Measurements from ENCODE around the gene PRPF8.

The PRPF8 gene

DNA sequence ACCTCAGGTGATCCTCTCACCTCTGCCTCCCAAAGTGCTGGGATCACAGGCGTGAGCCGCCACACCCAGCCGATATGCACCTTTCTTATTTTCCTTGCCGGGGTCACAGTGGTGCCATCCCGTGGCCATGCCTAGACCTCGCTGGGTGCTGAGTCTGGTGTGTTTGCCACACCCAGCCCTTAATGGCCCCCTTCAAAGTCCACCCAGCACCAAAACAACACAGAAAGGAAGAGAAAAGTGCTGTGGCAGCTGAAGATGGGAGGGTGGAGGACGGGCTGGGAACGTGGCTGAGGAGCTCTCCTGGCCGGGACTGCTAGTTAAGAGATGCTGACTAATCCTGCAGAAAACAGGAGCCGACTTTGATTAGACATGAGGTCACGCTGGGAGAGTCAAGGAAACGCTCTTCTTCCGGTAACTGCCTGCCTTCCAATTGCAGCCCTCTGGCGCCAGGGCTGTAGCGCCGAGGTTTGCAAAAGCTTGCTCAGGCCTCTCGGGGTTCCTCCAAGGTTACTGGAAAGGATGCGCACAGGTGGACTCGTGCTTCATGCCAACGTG is 67.0 kb downstream of the PRPF8 start:
- peak; percentile 85 for DNase-seq

GRCh38 chr17:1616101-1616500 is 68.6 kb downstream of the PRPF8 start:
- no peak overlapping the region for H3K23ac ChIP-seq (ENCODE audit: low read length in 2 of 2)
- peaks cover 11 to 23% of the 10 kb centered on the region in 2 experiments for H3K36me3 ChIP-seq (ENCODE audit: control insufficient read depth in 1 of 2, insufficient read depth in 2 of 2, low read depth in 1 of 2, low read length in 2 of 2)
- H3K27ac ChIP-seq (ENCODE audit: low read length, poor library complexity, severe bottlenecking) = no peak overlapping the region
- no peaks in the 10 kb centered on the region for H3K27me3 ChIP-seq (ENCODE audit: control insufficient read depth in 1 of 2, insufficient read depth in 1 of 2, low read length in 2 of 2)
- no peak for DNase-seq
- H3K4me3 ChIP-seq (ENCODE audit: insufficient read depth in 1 of 2, low read depth in 1 of 2, low read length in 2 of 2) = no peak overlapping the region
- peaks cover 9% of the 10 kb centered on the region for H3K4me1 ChIP-seq (ENCODE audit: control insufficient read depth, insufficient read depth, low read depth, low read length)
- no peak overlapping the region for H3K18ac ChIP-seq (ENCODE audit: low read depth in 1 of 2, low read length in 2 of 2)
- H2BK15ac ChIP-seq (ENCODE audit: low read depth, poor library complexity, severe bottlenecking) = no peak overlapping the region
- WGBS = 90% methylated on average over 13 of the region's 13 CpGs
- H2BK120ac ChIP-seq (ENCODE audit: low read depth, low read length) = no peak overlapping the region
- no peak overlapping the region for H3K9ac ChIP-seq (ENCODE audit: low read length)
- no peak overlapping the region for H2BK12ac ChIP-seq (ENCODE audit: low read length in 2 of 2)
- H3K14ac ChIP-seq (ENCODE audit: low read length in 2 of 2) = no peak overlapping the region
- no peaks in the 10 kb centered on the region for H3K9me3 ChIP-seq (ENCODE audit: control insufficient read depth, low read length)
- H3K4ac ChIP-seq (ENCODE audit: low read depth in 1 of 2, low read length in 2 of 2) = no peak overlapping the region
- no peak overlapping the region for H2BK5ac ChIP-seq (ENCODE audit: low read depth, low read length, poor library complexity, severe bottlenecking)
- no peak overlapping the region for H3K4me2 ChIP-seq (ENCODE audit: low read length, poor library complexity, severe bottlenecking)
- no peak overlapping the region for H4K8ac ChIP-seq (ENCODE audit: low read length)
- H3K79me1 ChIP-seq (replicated peaks; ENCODE audit: low read length, poor library complexity, severe bottlenecking) = peaks cover 2% of the 10 kb centered on the region
- no peak overlapping the region for H2AFZ ChIP-seq (ENCODE audit: low read depth, low read length)
- H4K91ac ChIP-seq (ENCODE audit: low read length) = no peak overlapping the region
- H2AK5ac ChIP-seq (ENCODE audit: low read length, severe bottlenecking) = no peak overlapping the region

More for the DNA sequence above, 67.0 kb downstream of the PRPF8 start:
- Histone ChIP-seq H3K18ac (ENCODE audit: low read depth in 1 of 2, low read length in 2 of 2) (peak overlapping the region; percentile 78 to 83), H2BK5ac (ENCODE audit: low read depth, low read length, poor library complexity, severe bottlenecking) (no peak overlapping the region), H2AK5ac (ENCODE audit: low read length, severe bottlenecking) (no peak overlapping the region), H3K23ac (ENCODE audit: low read length in 2 of 2) (no peak overlapping the region), H3K4me2 (ENCODE audit: low read length, poor library complexity, severe bottlenecking) (no peak overlapping the region), H3K9me3 (ENCODE audit: control insufficient read depth, low read length) (no peaks in the 10 kb centered on the region), H2AFZ (ENCODE audit: low read depth, low read length) (no peak overlapping the region), H2BK15ac (ENCODE audit: low read depth, poor library complexity, severe bottlenecking) (no peak overlapping the region), H4K91ac (ENCODE audit: low read length) (peak overlapping the region; percentile 75), H3K9ac (ENCODE audit: low read length) (peak overlapping the region; percentile 65), H3K36me3 (ENCODE audit: control insufficient read depth in 1 of 2, insufficient read depth in 2 of 2, low read depth in 1 of 2, low read length in 2 of 2) (peaks cover 7 to 18% of the 10 kb centered on the region in 2 experiments), H4K8ac (ENCODE audit: low read length) (peak overlapping the region; percentile 90), H3K4me1 (ENCODE audit: control insufficient read depth, insufficient read depth, low read depth, low read length) (peaks cover 15% of the 10 kb centered on the region), H3K4ac (ENCODE audit: low read depth in 1 of 2, low read length in 2 of 2) (peak overlapping the region in 1 of 2 experiments; percentile 51), H3K4me3 (ENCODE audit: insufficient read depth in 1 of 2, low read depth in 1 of 2, low read length in 2 of 2) (no peak overlapping the region), H3K27me3 (ENCODE audit: control insufficient read depth in 1 of 2, insufficient read depth in 1 of 2, low read length in 2 of 2) (no peaks in the 10 kb centered on the region), H2BK120ac (ENCODE audit: low read depth, low read length) (no peak overlapping the region), H2BK12ac (ENCODE audit: low read length in 2 of 2) (peak overlapping the region in 1 of 2 experiments; percentile 11), H3K14ac (ENCODE audit: low read length in 2 of 2) (peak overlapping the region in 1 of 2 experiments; percentile 61), H3K27ac (ENCODE audit: low read length, poor library complexity, severe bottlenecking) (no peak overlapping the region), H3K79me1 (replicated peaks; ENCODE audit: low read length, poor library complexity, severe bottlenecking) (peaks cover 5% of the 10 kb centered on the region)
- WGBS = 58% methylated on average over 18 of the region's 20 CpGs

DNA sequence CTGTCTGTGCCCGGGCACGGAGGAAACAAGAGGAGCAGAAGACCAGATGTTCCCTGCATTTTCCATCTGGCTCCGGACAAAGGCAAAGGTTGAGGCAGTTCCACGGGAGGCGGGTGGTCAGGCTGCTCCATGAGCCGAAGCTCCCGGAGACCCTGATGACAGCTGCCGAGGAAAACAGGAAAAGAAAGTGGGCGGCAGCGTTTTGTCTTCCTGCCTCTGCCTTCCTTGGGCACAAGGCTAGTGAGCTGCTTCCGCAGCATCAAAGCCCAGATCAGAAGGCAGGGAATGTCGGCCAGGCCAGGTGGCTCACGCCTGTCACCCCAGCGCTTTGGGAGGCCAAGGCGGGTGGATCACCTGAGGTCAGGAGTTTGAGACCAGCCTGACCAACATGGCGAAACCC is 72.3 kb downstream of the PRPF8 start:
- Histone ChIP-seq H4K91ac (ENCODE audit: low read length) (no peak overlapping the region), H4K8ac (ENCODE audit: low read length) (no peak overlapping the region), H3K27me3 (ENCODE audit: control insufficient read depth in 1 of 2, insufficient read depth in 1 of 2, low read length in 2 of 2) (no peaks in the 10 kb centered on the region), H3K14ac (ENCODE audit: low read length in 2 of 2) (no peak overlapping the region), H2BK12ac (ENCODE audit: low read length in 2 of 2) (no peak overlapping the region), H3K4ac (ENCODE audit: low read depth in 1 of 2, low read length in 2 of 2) (no peak overlapping the region), H2BK5ac (ENCODE audit: low read depth, low read length, poor library complexity, severe bottlenecking) (no peak overlapping the region), H3K36me3 (ENCODE audit: control insufficient read depth in 1 of 2, insufficient read depth in 2 of 2, low read depth in 1 of 2, low read length in 2 of 2) (peaks cover 8 to 23% of the 10 kb centered on the region in 2 experiments), H2BK15ac (ENCODE audit: low read depth, poor library complexity, severe bottlenecking) (no peak overlapping the region), H3K18ac (ENCODE audit: low read depth in 1 of 2, low read length in 2 of 2) (no peak overlapping the region), H2AFZ (ENCODE audit: low read depth, low read length) (no peak overlapping the region), H3K27ac (ENCODE audit: low read length, poor library complexity, severe bottlenecking) (no peak overlapping the region), H3K4me1 (ENCODE audit: control insufficient read depth, insufficient read depth, low read depth, low read length) (no peaks in the 10 kb centered on the region), H3K9ac (ENCODE audit: low read length) (no peak overlapping the region), H3K9me3 (ENCODE audit: control insufficient read depth, low read length) (no peaks in the 10 kb centered on the region), H2AK5ac (ENCODE audit: low read length, severe bottlenecking) (no peak overlapping the region), H2BK120ac (ENCODE audit: low read depth, low read length) (no peak overlapping the region), H3K79me1 (replicated peaks; ENCODE audit: low read length, poor library complexity, severe bottlenecking) (peaks cover 1% of the 10 kb centered on the region), H3K23ac (ENCODE audit: low read length in 2 of 2) (no peak overlapping the region), H3K4me3 (ENCODE audit: insufficient read depth in 1 of 2, low read depth in 1 of 2, low read length in 2 of 2) (no peak overlapping the region), H3K4me2 (ENCODE audit: low read length, poor library complexity, severe bottlenecking) (no peak overlapping the region)
- no peak for DNase-seq
- 90% methylated on average over 16 of the region's 16 CpGs for WGBS

DNA sequence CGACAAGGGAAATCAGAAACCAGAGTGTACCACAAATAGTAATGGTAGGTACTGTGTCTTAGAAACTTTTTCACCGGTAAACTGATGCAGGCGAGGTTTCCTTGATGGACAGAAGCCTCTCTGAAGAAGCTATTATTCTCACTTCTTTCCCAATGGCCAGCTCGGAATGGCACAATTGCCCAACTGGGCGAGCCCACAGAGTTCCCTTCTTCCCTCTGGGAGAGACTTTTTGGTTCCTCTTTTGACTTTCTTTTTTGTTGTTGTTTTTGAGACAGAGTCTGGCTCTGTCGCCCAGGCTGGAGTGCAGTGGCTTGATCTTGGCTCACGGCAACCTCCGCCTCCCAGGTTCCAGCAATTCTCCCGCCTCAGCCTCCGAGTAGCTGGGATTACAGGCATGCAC is 73.0 kb downstream of the PRPF8 start:
- no peak overlapping the region for H3K9ac ChIP-seq (ENCODE audit: low read length)
- no peak overlapping the region for H3K23ac ChIP-seq (ENCODE audit: low read length in 2 of 2)
- no peak overlapping the region for H3K4ac ChIP-seq (ENCODE audit: low read depth in 1 of 2, low read length in 2 of 2)
- H3K18ac ChIP-seq (ENCODE audit: low read depth in 1 of 2, low read length in 2 of 2) = no peak overlapping the region
- no peak overlapping the region for H4K91ac ChIP-seq (ENCODE audit: low read length)
- no peaks in the 10 kb centered on the region for H3K79me1 ChIP-seq (replicated peaks; ENCODE audit: low read length, poor library complexity, severe bottlenecking)
- H2BK120ac ChIP-seq (ENCODE audit: low read depth, low read length) = no peak overlapping the region
- H3K4me2 ChIP-seq (ENCODE audit: low read length, poor library complexity, severe bottlenecking) = no peak overlapping the region
- no peaks in the 10 kb centered on the region for H3K9me3 ChIP-seq (ENCODE audit: control insufficient read depth, low read length)
- H3K4me3 ChIP-seq (ENCODE audit: insufficient read depth in 1 of 2, low read depth in 1 of 2, low read length in 2 of 2) = no peak overlapping the region
- H3K36me3 ChIP-seq (ENCODE audit: control insufficient read depth in 1 of 2, insufficient read depth in 2 of 2, low read depth in 1 of 2, low read length in 2 of 2) = peaks cover 8 to 23% of the 10 kb centered on the region in 2 experiments
- no peak for DNase-seq
- no peak overlapping the region for H3K27ac ChIP-seq (ENCODE audit: low read length, poor library complexity, severe bottlenecking)
- no peak overlapping the region for H2BK15ac ChIP-seq (ENCODE audit: low read depth, poor library complexity, severe bottlenecking)
- no peaks in the 10 kb centered on the region for H3K27me3 ChIP-seq (ENCODE audit: control insufficient read depth in 1 of 2, insufficient read depth in 1 of 2, low read length in 2 of 2)
- H2BK5ac ChIP-seq (ENCODE audit: low read depth, low read length, poor library complexity, severe bottlenecking) = no peak overlapping the region
- no peak overlapping the region for H2BK12ac ChIP-seq (ENCODE audit: low read length in 2 of 2)
- H4K8ac ChIP-seq (ENCODE audit: low read length) = no peak overlapping the region
- H2AFZ ChIP-seq (ENCODE audit: low read depth, low read length) = no peak overlapping the region
- no peak overlapping the region for H2AK5ac ChIP-seq (ENCODE audit: low read length, severe bottlenecking)
- H3K4me1 ChIP-seq (ENCODE audit: control insufficient read depth, insufficient read depth, low read depth, low read length) = peaks cover under 1% of the 10 kb centered on the region
- H3K14ac ChIP-seq (ENCODE audit: low read length in 2 of 2) = no peak overlapping the region
- 94% methylated on average over 10 of the region's 10 CpGs for WGBS
